ENCODE data around the gene DEXI. TPM values are rescaled to one million over a fixed set of nuclear protein-coding genes. Genes with fewer than 3 reads are reported as not detected.

DEXI gene
- total and polyA plus RNA-seq, 2 of the 13 experiments (the other 11 are each of a cell fraction or from before 2014, with no cell fraction given): 51.5 to 70.4 TPM

DNA sequence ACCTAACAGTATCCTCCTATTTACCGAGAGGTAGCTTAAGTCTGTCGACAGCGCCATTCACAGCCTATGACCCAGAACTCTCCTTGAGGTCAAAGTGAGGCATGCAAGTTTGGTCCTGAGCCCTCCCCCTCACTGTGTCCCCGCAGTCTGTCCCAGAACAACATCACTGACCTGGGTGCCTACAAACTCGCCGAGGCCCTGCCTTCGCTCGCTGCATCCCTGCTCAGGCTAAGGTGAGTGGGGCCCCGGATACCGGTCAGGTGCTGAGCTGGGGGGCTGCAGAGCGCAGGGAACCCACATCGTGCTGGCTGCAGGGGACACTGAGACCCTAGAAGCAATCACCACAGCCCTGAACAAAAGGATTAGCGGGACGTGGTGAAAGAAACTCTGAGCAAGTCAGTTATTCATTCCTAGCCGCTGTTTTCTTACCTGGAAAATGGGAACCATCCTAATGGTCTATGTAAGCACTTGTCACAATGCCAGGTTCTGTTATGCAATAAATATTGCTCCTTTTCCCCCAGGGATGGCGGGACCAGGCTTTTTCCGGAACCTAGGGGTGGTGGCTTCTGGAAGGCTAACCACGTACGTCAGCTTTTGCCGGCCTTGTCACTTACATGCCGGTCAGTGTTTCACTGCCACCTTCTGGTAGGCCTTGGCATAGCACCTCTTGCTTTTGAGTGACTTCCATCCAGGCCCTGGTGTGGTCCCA, 23.8 kb downstream of the DEXI start (continued):
- TF ChIP-seq, protein P1, sequence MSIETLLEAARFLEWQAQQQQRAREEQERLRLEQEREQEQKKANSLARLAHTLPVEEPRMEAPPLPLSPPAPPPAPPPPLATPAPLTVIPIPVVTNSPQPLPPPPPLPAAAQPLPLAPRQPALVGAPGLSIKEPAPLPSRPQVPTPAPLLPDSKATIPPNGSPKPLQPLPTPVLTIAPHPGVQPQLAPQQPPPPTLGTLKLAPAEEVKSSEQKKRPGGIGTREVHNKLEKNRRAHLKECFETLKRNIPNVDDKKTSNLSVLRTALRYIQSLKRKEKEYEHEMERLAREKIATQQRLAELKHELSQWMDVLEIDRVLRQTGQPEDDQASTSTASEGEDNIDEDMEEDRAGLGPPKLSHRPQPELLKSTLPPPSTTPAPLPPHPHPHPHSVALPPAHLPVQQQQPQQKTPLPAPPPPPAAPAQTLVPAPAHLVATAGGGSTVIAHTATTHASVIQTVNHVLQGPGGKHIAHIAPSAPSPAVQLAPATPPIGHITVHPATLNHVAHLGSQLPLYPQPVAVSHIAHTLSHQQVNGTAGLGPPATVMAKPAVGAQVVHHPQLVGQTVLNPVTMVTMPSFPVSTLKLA (IDR thresholded peaks at IDR 0.05): no peak
- TF ChIP-seq, protein P2, sequence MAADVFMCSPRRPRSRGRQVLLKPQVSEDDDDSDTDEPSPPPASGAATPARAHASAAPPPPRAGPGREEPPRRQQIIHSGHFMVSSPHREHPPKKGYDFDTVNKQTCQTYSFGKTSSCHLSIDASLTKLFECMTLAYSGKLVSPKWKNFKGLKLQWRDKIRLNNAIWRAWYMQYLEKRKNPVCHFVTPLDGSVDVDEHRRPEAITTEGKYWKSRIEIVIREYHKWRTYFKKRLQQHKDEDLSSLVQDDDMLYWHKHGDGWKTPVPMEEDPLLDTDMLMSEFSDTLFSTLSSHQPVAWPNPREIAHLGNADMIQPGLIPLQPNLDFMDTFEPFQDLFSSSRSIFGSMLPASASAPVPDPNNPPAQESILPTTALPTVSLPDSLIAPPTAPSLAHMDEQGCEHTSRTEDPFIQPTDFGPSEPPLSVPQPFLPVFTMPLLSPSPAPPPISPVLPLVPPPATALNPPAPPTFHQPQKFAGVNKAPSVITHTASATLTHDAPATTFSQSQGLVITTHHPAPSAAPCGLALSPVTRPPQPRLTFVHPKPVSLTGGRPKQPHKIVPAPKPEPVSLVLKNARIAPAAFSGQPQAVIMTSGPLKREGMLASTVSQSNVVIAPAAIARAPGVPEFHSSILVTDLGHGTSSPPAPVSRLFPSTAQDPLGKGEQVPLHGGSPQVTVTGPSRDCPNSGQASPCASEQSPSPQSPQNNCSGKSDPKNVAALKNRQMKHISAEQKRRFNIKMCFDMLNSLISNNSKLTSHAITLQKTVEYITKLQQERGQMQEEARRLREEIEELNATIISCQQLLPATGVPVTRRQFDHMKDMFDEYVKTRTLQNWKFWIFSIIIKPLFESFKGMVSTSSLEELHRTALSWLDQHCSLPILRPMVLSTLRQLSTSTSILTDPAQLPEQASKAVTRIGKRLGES (CRISPR knock-in tag; IDR thresholded peaks at IDR 0.05; ENCODE audit: borderline replicate concordance): no peak
- TF ChIP-seq, protein P3, sequence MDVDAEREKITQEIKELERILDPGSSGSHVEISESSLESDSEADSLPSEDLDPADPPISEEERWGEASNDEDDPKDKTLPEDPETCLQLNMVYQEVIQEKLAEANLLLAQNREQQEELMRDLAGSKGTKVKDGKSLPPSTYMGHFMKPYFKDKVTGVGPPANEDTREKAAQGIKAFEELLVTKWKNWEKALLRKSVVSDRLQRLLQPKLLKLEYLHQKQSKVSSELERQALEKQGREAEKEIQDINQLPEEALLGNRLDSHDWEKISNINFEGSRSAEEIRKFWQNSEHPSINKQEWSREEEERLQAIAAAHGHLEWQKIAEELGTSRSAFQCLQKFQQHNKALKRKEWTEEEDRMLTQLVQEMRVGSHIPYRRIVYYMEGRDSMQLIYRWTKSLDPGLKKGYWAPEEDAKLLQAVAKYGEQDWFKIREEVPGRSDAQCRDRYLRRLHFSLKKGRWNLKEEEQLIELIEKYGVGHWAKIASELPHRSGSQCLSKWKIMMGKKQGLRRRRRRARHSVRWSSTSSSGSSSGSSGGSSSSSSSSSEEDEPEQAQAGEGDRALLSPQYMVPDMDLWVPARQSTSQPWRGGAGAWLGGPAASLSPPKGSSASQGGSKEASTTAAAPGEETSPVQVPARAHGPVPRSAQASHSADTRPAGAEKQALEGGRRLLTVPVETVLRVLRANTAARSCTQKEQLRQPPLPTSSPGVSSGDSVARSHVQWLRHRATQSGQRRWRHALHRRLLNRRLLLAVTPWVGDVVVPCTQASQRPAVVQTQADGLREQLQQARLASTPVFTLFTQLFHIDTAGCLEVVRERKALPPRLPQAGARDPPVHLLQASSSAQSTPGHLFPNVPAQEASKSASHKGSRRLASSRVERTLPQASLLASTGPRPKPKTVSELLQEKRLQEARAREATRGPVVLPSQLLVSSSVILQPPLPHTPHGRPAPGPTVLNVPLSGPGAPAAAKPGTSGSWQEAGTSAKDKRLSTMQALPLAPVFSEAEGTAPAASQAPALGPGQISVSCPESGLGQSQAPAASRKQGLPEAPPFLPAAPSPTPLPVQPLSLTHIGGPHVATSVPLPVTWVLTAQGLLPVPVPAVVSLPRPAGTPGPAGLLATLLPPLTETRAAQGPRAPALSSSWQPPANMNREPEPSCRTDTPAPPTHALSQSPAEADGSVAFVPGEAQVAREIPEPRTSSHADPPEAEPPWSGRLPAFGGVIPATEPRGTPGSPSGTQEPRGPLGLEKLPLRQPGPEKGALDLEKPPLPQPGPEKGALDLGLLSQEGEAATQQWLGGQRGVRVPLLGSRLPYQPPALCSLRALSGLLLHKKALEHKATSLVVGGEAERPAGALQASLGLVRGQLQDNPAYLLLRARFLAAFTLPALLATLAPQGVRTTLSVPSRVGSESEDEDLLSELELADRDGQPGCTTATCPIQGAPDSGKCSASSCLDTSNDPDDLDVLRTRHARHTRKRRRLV (CRISPR knock-in tag; IDR thresholded peaks at IDR 0.05): no peak
- TF ChIP-seq, protein P4, sequence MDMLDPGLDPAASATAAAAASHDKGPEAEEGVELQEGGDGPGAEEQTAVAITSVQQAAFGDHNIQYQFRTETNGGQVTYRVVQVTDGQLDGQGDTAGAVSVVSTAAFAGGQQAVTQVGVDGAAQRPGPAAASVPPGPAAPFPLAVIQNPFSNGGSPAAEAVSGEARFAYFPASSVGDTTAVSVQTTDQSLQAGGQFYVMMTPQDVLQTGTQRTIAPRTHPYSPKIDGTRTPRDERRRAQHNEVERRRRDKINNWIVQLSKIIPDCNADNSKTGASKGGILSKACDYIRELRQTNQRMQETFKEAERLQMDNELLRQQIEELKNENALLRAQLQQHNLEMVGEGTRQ (IDR thresholded peaks at IDR 0.05; ENCODE audit: low read depth, low read length): no peak
- TF ChIP-seq, protein P4 (CRISPR knock-in tag; IDR thresholded peaks at IDR 0.05; ENCODE audit: borderline replicate concordance): no peak
- TF ChIP-seq CBX2 (IDR thresholded peaks at IDR 0.05; ENCODE audit: low read depth, low read length) (no peak), CBX2 (CRISPR knock-in tag; IDR thresholded peaks at IDR 0.05; ENCODE audit: low read depth) (no peak), ZFYVE20 (CRISPR knock-in tag; IDR thresholded peaks at IDR 0.05; ENCODE audit: borderline replicate concordance, low read depth) (no peak), ELF1 (CRISPR knock-in tag; IDR thresholded peaks at IDR 0.05) (peak; percentile 54), NCOR1 (IDR thresholded peaks at IDR 0.05; ENCODE audit: borderline replicate concordance, low read length) (no peak), NAIF1 (CRISPR knock-in tag; IDR thresholded peaks at IDR 0.05; ENCODE audit: borderline replicate concordance) (no peak), ATF1 (CRISPR knock-in tag; IDR thresholded peaks at IDR 0.05) (no peak), ZNF850 (CRISPR knock-in tag; conservative IDR thresholded peaks at IDR 0.05) (no peak), KDM3A (CRISPR knock-in tag; IDR thresholded peaks at IDR 0.05; ENCODE audit: low read depth) (0 out of 2 replicates have a peak, but pooled peaks have one; percentile 68), ZNF253 (CRISPR knock-in tag; IDR thresholded peaks at IDR 0.05; ENCODE audit: borderline replicate concordance) (no peak)
- TF ChIP-seq, protein P5, sequence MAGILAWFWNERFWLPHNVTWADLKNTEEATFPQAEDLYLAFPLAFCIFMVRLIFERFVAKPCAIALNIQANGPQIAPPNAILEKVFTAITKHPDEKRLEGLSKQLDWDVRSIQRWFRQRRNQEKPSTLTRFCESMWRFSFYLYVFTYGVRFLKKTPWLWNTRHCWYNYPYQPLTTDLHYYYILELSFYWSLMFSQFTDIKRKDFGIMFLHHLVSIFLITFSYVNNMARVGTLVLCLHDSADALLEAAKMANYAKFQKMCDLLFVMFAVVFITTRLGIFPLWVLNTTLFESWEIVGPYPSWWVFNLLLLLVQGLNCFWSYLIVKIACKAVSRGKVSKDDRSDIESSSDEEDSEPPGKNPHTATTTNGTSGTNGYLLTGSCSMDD (CRISPR knock-in tag; IDR thresholded peaks at IDR 0.05): no peak
